GM19043 (cell line): ENCODE measurements around the gene FOXP1.
A peak's percentile ranks its signal among the peaks of the same experiment; 100 is the strongest.
"Not testable (repeated sequence)": the region's sequence is repeated elsewhere in the genome, so short reads cannot be mapped to it uniquely, and the experiment has no call there.

Experiments used
- ATAC-seq: cut with Tn5 transposase; IDR thresholded peaks from one replicate; pipeline ENCODE4 v1.9.1; 2021; ENCODE audit warnings: low read depth; ENCODE audit not compliant: unreplicated experiment

FOXP1 gene

GRCh38 chr3:71438904-71439303, 144.6 kb downstream of the FOXP1 start:
- ATAC-seq: no peak

- ATAC-seq: no peak
Measured at GRCh38 chr3:71438071-71438685, 145.3 kb downstream of the FOXP1 start.

- no peak for ATAC-seq
Measured at GRCh38 chr3:71436337-71436736, 147.2 kb downstream of the FOXP1 start.

- not testable (repeated sequence) for ATAC-seq
Measured at GRCh38 chr3:71435836-71436235, 147.7 kb downstream of the FOXP1 start.

GRCh38 chr3:71433631-71434030, 149.9 kb downstream of the FOXP1 start:
- no peak for ATAC-seq

- no peak for ATAC-seq
Measured at GRCh38 chr3:71432044-71432975, 151.2 kb downstream of the FOXP1 start.

- no peak for ATAC-seq
Measured at GRCh38 chr3:71430941-71431552, 152.5 kb downstream of the FOXP1 start.

- no peak for ATAC-seq
Measured at GRCh38 chr3:71429597-71429988, 153.9 kb downstream of the FOXP1 start.

- ATAC-seq: no peak
Measured at GRCh38 chr3:71428841-71429596, 154.5 kb downstream of the FOXP1 start.

GRCh38 chr3:71425491-71426071, 157.9 kb downstream of the FOXP1 start:
- no peak for ATAC-seq

GRCh38 chr3:71423151-71423906, 160.2 kb downstream of the FOXP1 start:
- no peak for ATAC-seq

GRCh38 chr3:71421820-71422566, 161.5 kb downstream of the FOXP1 start:
- peak; percentile 94 for ATAC-seq

- ATAC-seq: peak; percentile 43
Measured at GRCh38 chr3:71421475-71421819, 162.1 kb downstream of the FOXP1 start.

- ATAC-seq: no peak
Measured at GRCh38 chr3:71419369-71419768, 164.2 kb downstream of the FOXP1 start.

GRCh38 chr3:71417791-71418190, 165.7 kb downstream of the FOXP1 start:
- ATAC-seq: no peak

- no peak for ATAC-seq
Measured at GRCh38 chr3:71416876-71417275, 166.7 kb downstream of the FOXP1 start.

- no peak for ATAC-seq
Measured at GRCh38 chr3:71415681-71416122, 167.8 kb downstream of the FOXP1 start.

GRCh38 chr3:71414189-71414927, 169.2 kb downstream of the FOXP1 start:
- no peak for ATAC-seq
